ENCODE measurements around the gene LAMA3.

GRCh38 chr18:23879966-23880565 is 190.8 kb downstream of the LAMA3 start:
- TF ChIP-seq, protein P1, sequence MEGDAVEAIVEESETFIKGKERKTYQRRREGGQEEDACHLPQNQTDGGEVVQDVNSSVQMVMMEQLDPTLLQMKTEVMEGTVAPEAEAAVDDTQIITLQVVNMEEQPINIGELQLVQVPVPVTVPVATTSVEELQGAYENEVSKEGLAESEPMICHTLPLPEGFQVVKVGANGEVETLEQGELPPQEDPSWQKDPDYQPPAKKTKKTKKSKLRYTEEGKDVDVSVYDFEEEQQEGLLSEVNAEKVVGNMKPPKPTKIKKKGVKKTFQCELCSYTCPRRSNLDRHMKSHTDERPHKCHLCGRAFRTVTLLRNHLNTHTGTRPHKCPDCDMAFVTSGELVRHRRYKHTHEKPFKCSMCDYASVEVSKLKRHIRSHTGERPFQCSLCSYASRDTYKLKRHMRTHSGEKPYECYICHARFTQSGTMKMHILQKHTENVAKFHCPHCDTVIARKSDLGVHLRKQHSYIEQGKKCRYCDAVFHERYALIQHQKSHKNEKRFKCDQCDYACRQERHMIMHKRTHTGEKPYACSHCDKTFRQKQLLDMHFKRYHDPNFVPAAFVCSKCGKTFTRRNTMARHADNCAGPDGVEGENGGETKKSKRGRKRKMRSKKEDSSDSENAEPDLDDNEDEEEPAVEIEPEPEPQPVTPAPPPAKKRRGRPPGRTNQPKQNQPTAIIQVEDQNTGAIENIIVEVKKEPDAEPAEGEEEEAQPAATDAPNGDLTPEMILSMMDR (tag by site-specific recombination; IDR thresholded peaks at IDR 0.05) = no peak
- TF ChIP-seq ZNF311 (tag by site-specific recombination; IDR thresholded peaks at IDR 0.05; ENCODE audit: borderline replicate concordance) (no peak), ZNF350 (tag by site-specific recombination; IDR thresholded peaks at IDR 0.05) (no peak), ZBTB26 (tag by site-specific recombination; optimal IDR thresholded peaks at IDR 0.05) (no peak), ELK4 (IDR thresholded peaks at IDR 0.05; ENCODE audit: borderline replicate concordance, low read depth, low read length) (no peak), EGR2 (tag by site-specific recombination; IDR thresholded peaks at IDR 0.05; ENCODE audit: low read depth) (no peak), ZNF785 (tag by site-specific recombination; IDR thresholded peaks at IDR 0.05) (no peak), ZNF510 (tag by site-specific recombination; IDR thresholded peaks at IDR 0.05; ENCODE audit: insufficient replicate concordance) (no peak), ZBTB17 (tag by site-specific recombination; IDR thresholded peaks at IDR 0.05) (no peak)
- TF ChIP-seq, protein P2, sequence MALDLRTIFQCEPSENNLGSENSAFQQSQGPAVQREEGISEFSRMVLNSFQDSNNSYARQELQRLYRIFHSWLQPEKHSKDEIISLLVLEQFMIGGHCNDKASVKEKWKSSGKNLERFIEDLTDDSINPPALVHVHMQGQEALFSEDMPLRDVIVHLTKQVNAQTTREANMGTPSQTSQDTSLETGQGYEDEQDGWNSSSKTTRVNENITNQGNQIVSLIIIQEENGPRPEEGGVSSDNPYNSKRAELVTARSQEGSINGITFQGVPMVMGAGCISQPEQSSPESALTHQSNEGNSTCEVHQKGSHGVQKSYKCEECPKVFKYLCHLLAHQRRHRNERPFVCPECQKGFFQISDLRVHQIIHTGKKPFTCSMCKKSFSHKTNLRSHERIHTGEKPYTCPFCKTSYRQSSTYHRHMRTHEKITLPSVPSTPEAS (tag by site-specific recombination; IDR thresholded peaks at IDR 0.05) = no peak
